RPMI8226 (cell line): ENCODE results near the gene RNASEH2C.
"Not testable (repeated sequence)": the region's sequence is repeated elsewhere in the genome, so short reads cannot be mapped to it uniquely, and the experiment has no call there.

Experiments used
- DNase-seq: peaks from one replicate; pipeline ENCODE4 v3.0.0-alpha.2; 2015

Gene RNASEH2C

DNA sequence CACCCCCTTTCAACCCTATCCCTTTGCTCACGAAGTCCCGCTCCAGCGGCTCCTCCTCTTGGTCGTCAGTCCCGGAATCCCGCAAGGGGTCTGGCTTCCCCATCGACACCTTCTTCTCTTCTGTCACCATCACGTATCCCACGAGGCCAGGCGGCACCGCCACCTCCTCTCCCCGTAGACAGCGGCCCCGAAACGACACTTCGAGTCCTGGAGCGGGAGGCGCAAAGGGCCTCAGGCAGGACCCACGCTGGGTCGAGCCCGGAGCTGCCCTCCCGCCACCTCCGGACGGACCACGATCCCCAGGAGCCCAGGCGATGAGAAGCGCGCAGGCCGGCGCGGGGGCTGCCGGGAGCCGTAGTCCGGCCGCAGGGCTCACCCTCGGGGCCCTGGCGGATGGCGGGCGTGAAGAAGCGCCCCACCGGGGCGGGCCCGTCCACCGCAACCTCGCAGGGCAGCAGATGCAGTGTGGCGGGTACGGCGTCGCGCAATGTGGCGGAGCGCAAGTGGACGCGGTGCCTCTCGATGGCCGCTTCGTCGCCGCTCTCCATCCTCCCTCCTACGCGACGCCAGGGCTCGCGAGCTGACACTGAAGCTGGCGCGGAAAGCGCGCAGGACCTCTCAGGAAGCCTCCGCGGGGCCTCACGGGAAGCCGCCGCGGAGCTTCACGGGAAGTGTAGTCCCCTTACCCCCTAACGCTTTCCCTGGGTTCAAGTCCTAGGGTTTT lies at the start of gene RNASEH2C:
Gene RNASEH2C (minus strand): TSS at position 588 of the 724 bp plus-strand sequence. CDS start 40 bp downstream, at position 548.
- peak; percentile 96 for DNase-seq

DNA sequence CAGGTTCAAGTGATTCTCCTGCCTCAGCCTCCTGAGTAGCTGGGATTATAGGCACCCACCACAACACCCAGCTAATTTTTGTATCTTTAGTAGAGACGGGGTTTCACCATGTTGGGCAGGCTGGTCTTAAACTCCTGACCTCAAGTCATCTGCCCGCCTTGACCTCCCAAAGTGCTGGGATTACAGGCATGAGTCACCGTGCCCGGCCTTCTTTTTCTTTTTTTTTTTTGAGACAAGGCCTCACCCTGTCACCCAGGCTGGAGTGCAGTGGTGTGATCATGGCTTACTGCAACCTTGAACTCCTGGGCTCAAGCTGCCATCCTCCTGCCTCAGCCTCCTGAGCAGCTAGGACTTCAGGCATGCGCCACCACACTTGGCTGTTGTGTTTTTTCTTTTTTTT lies 47.2 kb upstream of the RNASEH2C start:
- not testable (repeated sequence) for DNase-seq

DNA sequence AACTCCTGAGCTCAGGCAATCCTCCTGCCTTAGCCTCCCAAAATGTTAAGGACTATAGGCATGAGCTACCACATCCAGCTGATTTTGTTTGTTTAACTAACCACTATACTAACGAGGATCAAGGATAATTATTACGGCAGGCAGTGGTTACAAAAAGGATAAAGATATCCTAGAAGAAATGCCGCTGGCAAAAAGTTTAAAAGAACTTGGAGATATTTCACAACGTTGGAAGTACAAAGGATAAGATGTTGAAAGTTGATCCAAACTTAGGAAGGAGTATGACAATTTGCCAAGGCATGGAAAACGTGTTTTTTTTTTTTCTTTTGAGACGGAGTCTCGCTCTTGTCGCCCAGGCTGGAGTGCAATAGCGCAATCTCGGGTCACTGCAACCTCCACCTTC lies 46.8 kb upstream of the RNASEH2C start:
- no peak for DNase-seq

DNA sequence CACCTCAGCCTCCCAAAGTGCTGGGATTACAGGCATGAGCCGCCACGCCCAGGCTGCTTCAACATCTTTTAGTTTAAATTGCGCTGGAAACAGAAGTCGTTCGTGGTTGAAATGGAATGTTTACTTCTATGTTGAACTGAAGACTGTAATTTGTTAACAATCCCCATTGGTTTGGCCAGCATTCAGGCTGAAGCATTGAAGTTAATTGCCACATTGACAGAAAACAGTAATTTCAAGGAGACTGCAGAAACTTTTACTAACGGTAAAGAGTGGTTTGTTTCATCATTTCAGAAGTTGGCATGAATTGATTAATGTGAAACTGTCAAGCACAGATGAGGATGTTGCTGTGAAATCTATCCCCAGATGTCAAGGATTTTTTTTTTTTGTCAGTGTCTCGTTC lies 45.9 kb upstream of the RNASEH2C start:
- DNase-seq: peak; percentile 9

DNA sequence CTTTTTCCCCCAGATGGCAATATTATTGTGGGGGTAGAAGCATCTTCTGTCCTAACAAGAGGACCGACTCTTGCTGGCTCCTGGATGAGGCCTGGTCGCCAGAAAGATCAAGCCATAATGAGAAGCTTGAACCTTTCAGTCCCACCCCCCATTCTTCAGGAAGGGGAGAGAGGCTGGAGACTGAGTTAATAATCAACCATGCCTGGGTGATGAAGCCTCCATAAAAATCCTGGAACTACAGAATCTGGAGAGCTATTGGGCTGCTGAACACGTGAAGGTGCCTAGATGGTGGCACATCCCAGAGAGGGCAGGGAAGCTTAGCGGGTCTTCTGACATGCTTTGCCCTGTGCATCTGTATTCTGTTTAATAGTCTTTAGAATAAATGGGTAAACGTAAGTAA lies 43.8 kb upstream of the RNASEH2C start:
- no peak for DNase-seq

DNA sequence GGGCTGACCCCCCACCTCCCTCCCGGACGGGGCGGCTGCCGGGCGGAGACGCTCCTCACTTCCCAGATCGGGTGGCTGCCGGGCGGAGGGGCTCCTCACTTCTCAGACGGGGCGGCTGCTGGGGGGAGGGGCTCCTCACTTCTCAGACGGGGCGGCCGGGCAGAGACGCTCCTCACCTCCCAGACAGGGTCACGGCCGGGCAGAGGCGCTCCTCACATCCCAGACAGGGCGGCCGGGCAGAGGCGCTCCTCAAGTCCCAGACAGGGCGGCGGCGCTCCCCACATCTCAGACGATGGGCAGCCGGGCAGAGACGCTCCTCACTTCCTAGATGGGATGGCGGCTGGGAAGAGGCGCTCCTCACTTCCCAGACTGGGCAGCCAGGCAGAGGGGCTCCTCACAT lies 42.2 kb upstream of the RNASEH2C start:
- not testable (repeated sequence) for DNase-seq

DNA sequence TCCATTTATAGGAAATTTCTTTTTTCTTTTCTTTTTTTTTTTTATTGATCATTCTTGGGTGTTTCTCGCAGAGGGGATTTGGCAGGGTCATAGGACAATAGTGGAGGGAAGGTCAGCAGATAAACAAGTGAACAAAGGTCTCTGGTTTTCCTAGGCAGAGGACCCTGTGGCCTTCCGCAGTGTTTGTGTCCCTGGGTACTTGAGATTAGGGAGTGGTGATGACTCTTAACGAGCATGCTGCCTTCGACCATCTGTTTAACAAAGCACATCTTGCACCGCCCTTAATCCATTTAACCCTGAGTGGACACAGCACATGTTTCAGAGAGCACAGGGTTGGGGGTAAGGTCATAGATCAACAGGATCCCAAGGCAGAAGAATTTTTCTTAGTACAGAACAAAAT lies 41.6 kb upstream of the RNASEH2C start:
- not testable (repeated sequence) for DNase-seq

DNA sequence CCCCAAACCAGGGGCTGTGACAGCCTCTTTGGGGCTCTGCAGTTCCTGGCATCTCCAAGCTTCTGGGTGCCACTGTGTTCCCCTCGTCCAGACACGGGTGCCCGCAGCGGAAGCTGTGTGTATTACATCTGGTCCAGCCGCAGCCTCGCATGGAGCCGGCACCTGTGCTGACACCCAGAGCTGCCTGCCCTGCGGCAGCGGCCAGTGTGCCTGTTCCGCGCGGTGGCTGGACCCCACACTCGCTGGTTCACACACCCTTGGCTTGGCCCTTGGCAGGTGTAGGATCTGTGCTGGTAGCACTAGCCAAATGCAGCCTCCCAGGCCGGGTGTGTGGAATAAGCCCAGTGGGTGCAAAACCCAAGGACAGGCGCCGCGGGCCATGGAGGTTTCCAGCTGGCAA lies 24.5 kb upstream of the RNASEH2C start:
- DNase-seq: no peak

DNA sequence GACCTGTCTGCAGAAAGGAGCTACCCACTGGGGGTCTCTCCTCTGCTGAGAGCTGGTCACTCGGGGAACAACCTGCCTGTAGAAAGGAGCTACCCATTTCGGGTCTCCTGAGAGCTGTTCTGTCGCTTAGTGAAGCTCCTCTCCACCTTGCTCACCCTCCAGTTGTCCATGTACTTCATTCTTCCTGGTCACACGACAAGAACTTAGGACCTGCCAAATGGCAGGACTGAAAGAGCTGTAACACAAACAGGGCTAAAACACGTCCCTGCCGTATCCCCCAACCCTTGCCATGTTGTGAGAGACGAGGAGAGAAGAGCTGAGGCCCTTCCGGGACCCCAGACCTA lies 24.1 kb upstream of the RNASEH2C start:
- no peak for DNase-seq

DNA sequence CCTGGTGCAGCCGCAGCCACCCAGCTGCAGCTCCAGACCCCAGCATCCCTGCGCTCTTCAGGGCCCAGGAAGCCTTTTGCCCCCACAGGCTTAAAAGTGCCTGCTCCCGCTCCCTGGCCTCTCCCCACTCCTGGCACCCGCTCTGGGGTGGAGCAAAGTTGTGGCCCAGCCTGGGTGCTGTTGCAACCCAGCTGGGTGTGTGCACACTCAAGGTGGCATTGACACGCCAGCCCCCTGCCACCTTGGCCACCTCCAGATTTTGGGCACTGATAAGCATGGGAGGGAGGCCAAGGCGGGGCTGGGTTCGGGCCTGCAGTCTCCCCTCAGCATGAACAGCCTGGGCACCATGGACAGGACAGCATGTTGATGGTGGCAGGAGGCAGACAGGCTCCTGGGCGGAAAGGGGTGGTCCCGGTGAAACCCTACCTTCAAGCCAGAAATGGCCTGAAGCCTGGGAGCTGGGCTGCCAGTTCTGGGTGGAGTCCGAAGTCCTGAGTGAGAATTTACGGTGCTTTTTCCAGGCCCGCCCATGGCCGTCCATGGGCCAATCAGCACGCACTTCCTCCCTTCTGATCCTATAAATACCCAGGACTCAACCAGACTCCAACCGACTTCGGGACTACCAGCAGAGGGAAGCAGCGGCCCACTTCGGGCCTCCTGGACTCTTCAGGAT lies 23.6 kb upstream of the RNASEH2C start:
- DNase-seq: peak; percentile 76

DNA sequence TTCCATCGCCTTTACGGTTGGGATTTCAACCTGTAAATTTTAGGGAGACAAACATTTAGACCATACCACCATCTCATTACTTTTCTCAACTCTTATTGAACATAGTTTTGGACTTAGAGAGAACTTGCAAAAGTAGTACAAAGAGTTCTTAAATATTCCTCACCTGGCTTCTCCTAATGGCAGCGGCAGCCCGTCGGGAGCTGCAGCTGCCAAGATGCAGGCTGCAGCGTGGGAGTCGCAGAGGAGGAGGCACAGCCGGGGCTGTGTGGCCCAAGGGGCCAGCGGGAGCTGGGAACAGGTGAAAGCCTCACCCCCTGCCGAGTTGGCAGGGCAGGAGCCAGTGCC lies 23.1 kb upstream of the RNASEH2C start:
- no peak for DNase-seq

DNA sequence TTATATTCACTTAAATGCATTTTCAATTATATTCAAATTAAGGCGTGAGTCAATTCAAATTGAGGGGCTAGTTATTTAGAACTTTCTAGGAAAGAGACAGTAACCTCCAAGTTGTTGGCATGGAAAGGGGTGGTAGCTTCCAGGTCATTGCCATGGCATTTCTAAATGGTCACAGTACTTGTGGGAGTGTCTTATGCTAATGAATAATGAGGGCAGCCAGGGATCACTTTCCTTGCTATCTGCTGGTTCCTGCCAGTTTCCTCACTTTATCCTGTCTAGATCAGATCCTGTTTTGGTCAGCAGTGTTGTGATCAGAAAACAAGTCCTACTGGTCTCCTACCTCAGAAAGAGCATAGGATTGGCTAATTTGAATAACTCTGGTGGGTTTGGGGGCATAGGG lies 21.8 kb upstream of the RNASEH2C start:
- DNase-seq: no peak

DNA sequence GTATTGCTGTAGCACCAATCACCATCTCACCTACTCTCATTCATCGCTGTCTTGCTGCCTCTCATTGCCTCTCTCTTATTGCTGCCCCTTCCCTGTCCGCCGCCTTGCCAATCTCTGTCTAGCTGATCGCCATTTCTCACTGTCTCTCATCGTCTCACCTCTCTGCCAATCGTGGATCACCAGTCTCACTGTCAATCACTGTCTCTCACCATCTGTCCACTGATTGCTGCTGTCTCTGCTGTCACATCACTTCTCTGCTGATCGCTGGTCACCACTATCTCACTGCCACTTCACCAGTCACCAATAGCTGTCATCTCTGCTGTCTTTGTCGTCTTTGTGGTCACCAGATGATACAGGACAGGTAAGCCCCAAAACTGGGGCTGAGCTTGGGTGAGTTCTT lies 20.6 kb upstream of the RNASEH2C start:
- no peak for DNase-seq

DNA sequence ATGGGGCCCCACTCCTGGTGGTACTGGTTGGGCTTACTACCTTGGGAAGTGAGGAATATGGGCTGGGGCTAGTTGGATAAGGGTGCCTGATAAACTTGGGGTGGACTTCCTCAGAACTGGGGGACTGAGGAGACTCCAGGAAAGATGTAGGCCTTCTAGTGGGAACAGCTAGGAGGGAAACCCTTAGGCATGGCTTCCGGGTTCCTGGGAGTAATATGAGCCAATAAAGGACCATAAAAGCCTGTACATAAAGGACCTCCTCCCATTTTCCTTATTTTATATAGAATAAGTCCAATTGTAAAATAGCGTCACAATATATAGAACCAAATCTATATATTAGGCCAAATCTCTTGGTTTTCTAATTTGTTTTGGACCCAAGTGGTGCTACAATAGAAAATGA lies 18.4 kb upstream of the RNASEH2C start:
- no peak for DNase-seq

DNA sequence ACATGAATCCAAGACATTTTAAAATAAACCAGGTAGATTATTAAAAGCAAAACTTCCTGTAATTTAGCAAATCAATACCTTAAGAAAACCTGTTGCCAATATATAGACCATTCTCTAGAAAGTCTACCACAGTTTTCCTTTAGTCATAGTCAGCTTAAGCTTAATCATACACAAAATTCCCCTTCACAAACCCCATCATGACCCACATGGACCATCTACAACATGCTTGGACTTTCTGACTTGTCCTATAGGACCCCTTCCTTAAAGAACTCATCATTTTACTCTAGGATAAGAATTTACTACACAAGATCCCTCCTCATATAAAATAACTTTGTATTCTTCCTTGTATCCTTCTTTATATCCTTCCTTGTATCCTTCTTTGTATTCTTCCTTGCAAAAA lies 16.2 kb upstream of the RNASEH2C start:
- DNase-seq: no peak

DNA sequence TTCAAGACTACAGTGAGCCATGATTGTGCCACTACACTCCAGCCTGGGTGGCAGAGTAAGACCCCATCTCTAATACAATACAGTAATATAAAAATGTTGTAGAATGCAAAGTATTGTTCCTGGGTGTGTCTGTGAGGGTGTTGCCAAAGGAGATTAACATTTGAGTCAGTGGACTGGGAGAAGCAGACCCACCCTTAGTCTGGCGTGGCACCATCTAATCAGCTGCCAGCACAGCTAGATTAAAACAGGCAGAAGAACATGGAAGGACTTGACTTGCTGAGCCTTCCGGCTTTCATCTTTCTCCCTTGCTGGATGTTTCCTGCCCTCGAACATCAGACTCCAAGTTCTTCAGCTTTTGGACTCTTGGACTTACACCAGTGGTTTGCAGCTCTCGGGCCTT lies 14.5 kb upstream of the RNASEH2C start:
- DNase-seq: not testable (repeated sequence)

DNA sequence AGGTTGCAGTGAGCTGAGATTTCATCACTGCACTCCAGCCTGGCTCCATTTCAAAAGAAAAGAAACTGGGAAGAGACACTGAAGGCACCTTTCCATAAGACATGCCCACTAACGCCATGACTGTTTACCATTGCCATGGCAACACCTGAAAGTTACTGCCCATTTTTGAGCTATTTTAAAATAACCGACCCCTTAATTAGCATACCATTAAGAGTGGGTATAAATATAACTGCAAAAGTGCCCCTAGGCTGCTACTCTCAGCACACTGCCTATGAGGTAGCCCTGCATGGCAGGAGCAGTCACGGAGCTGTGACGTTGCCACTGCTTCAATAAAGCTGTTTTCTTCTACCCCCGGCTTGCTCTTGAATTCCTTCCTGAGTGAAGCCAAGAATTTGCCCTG lies 9.9 kb upstream of the RNASEH2C start:
- DNase-seq: no peak

DNA sequence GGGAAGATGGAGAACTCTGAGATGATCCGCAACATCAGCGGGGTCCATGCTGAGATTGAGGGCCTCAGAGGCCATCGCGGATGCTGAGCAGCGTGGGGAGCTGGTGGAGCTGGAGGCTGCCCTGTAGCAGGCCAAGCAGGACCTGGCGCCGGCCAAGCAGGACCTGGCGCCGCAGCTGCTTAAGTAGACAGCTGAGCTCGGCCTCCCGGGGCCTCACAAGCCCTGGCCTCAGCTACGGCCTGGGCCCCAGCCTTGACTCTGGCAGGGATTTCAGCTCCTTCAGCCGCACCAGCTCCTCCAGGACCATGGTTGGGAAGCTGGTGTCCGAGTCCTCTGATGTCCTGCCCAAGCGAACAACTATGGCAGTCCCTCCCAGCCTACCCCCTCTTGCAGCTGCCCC lies 7.3 kb upstream of the RNASEH2C start:
- no peak for DNase-seq

DNA sequence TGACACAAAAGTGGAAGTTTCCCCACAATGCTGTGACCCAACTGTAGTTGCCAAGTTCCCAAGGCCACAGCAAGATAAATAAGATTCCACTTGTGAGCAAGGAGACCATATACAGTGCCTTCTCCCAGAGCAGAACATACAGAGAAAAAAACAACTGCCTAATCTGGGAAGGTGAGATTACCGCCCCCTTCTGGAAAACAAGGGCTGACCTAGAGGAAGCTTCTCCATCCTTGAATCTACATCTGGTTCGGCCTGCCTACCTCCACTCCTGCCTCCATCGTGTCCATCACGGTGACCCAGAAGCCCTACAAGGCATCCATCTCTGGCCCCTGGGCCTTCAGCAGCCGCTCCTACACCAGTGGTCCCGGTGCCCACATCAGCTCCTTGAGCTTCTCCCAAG lies 6.1 kb upstream of the RNASEH2C start:
- no peak for DNase-seq

DNA sequence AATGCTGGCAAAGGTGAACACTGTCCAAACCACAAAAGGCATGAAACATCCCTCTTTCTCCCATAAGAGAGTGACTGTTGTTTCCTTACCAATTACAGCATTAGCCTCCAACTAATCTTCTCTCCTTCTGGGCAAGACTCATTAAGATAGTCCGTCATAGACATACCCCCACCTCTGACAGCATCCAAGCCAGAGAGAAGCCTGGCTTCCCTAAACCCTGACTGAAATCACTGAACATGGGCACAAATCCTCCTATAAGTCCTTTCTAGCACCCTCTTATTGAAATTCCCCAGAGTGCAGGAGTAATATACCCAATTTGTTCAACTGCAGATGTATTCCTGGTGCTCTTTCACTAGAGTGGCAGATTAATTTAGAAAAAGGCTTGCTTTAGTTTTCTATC lies 1.7 kb upstream of the RNASEH2C start:
- DNase-seq: no peak

DNA sequence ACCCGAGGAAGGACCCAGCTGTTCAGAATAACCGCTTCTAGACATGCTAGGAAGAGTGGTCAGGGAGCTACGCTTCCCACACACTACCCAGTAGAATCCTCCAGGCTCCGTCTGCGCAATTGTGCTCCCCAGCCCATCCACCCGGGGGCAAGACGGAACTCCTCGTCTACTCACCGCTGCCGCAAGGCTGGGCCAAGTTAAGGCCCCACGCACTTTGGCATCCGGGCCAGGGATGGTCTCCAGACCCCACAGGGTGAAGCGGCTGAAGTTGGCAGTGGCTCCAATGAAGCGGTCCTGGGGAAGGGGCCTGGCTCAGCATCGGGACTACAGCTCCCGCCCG lies 757 bp downstream of the RNASEH2C start:
- peak; percentile 61 for DNase-seq

DNA sequence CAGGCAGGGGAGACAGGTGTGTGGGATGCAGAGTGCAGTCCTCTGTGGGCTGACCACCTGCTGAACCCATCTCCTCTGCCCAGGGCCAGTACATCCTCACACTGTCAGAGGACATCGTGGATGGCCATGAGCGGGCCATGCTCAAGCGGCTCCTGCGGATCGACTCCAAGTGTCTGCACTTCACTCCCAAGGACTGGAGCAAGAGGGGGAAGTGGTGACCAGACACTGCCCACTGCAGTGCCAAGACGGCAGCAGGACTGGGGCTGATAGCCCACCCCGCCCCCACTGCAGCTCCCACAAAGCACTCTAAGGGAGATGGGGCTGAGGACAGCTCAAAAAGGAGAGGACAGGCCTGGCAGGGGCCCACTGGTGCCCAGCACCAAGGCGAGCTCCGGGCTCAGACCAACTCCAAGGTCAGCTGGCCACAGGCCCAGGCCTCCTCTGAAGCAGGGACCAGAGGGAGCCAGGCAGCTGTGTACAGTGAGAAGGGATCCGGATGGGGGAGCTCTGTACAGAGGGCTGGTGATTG lies 1.6 kb downstream of the RNASEH2C start:
- peak; percentile 35 for DNase-seq

DNA sequence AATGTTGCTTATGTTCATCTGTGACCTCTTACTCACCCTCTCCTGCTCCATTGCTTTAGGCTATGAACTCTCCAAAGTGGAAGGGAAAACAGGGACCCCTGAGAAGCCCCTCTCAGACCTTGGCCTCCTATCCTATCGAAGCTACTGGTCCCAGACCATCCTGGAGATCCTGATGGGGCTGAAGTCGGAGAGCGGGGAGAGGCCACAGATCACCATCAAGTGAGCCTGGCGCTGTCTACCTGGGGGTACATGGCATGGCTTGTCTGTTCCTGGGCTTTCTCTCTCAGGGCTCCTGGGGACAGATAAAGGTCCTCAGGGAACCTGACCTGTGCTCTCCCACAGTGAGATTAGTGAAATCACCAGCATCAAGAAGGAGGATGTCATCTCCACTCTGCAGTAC lies 2.1 kb downstream of the RNASEH2C start:
- DNase-seq: no peak

DNA sequence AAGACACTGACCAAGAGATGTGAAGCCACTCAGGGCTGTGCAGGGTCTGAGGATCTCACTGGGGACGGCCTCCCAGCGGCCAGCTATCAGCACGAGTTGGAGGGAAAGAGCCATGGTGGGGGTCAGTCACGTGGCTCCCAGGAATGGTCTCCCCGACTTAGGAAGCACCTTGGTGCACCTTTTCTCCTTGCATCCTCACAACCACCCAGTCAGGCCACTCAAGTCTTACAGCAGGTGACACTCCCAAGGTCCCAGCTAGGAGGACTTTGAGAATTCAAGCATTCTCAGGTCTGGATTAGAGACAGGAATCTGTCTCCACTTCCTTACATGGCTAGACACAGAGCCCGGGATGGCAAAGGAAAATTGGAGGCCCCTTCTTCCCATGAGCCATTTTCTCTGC lies 2.7 kb downstream of the RNASEH2C start:
- DNase-seq: no peak
